ENCODE measurements around the gene ANKRD33.
"Not testable (repeated sequence)": the region's sequence is repeated elsewhere in the genome, so short reads cannot be mapped to it uniquely, and the experiment has no call there.

ANKRD33 gene

GRCh38 chr12:51883295-51883694, 4.6 kb upstream of the ANKRD33 start:
- Mint-ChIP-seq H3K27ac (no peak overlapping the region), H3K9me3 (no peaks in the 10 kb centered on the region), H3K36me3 (peaks cover 2% of the 10 kb centered on the region), H3K4me1 (peaks cover 9% of the 10 kb centered on the region), H3K4me3 (no peak overlapping the region), H3K27me3 (peaks cover 3% of the 10 kb centered on the region)
- DNase-seq (ENCODE audit: low spot score in 2 of 2) (no peak), ATAC-seq (ENCODE audit: low read depth) (no peak)

GRCh38 chr12:51883998-51884675, 3.8 kb upstream of the ANKRD33 start:
- no peak for DNase-seq (ENCODE audit: low spot score in 2 of 2)
- Mint-ChIP-seq H3K4me3 (no peak overlapping the region), H3K36me3 (peaks cover 2% of the 10 kb centered on the region), H3K27me3 (peaks cover 4% of the 10 kb centered on the region), H3K4me1 (peaks cover 9% of the 10 kb centered on the region), H3K27ac (no peak overlapping the region), H3K9me3 (no peaks in the 10 kb centered on the region)
- ATAC-seq (ENCODE audit: low read depth), result no peak

GRCh38 chr12:51884676-51885229, 3.1 kb upstream of the ANKRD33 start:
- Mint-ChIP-seq H3K36me3 (peaks cover 2% of the 10 kb centered on the region), H3K27ac (no peak overlapping the region), H3K4me3 (no peak overlapping the region), H3K4me1 (peaks cover 9% of the 10 kb centered on the region), H3K9me3 (no peaks in the 10 kb centered on the region), H3K27me3 (peaks cover 4% of the 10 kb centered on the region)
- no peak for ATAC-seq (ENCODE audit: low read depth)
- DNase-seq (ENCODE audit: low spot score in 2 of 2), result no peak

- DNase-seq (ENCODE audit: low spot score in 2 of 2); H3K9me3 Mint-ChIP-seq; ATAC-seq (ENCODE audit: low read depth); H3K36me3 Mint-ChIP-seq; H3K4me1 Mint-ChIP-seq; H3K27me3 Mint-ChIP-seq: not testable (repeated sequence)
- Mint-ChIP-seq H3K27ac (peak overlapping the region; percentile 49), H3K4me3 (peak overlapping the region; percentile 34)
Observed at GRCh38 chr12:51885294-51886020, 2.4 kb upstream of the ANKRD33 start.

GRCh38 chr12:51886021-51886710, 1.7 kb upstream of the ANKRD33 start:
- no peak for DNase-seq (ENCODE audit: low spot score in 2 of 2)
- peaks cover 9% of the 10 kb centered on the region for H3K4me1 Mint-ChIP-seq
- peak overlapping the region; percentile 65 for H3K4me3 Mint-ChIP-seq
- H3K27me3 Mint-ChIP-seq, result peaks cover 4% of the 10 kb centered on the region
- peaks cover 2% of the 10 kb centered on the region for H3K36me3 Mint-ChIP-seq
- H3K9me3 Mint-ChIP-seq, result no peaks in the 10 kb centered on the region
- peak; percentile 97 for ATAC-seq (ENCODE audit: low read depth)
- H3K27ac Mint-ChIP-seq, result peak overlapping the region; percentile 49

GRCh38 chr12:51888316-51889215, 663 bp downstream of the ANKRD33 start:
- Mint-ChIP-seq H3K9me3 (no peaks in the 10 kb centered on the region), H3K4me3 (no peak overlapping the region), H3K4me1 (peaks cover 9% of the 10 kb centered on the region), H3K27me3 (peaks cover 4% of the 10 kb centered on the region), H3K36me3 (peaks cover 2% of the 10 kb centered on the region), H3K27ac (no peak overlapping the region)
- ATAC-seq (ENCODE audit: low read depth) (no peak), DNase-seq (ENCODE audit: low spot score in 2 of 2) (no peak)

GRCh38 chr12:51889216-51890132, 1.6 kb downstream of the ANKRD33 start:
- peaks cover 9% of the 10 kb centered on the region for H3K4me1 Mint-ChIP-seq
- no peaks in the 10 kb centered on the region for H3K9me3 Mint-ChIP-seq
- H3K27me3 Mint-ChIP-seq, result peaks cover 4% of the 10 kb centered on the region
- no peak for DNase-seq (ENCODE audit: low spot score in 2 of 2)
- H3K27ac Mint-ChIP-seq, result no peak overlapping the region
- H3K4me3 Mint-ChIP-seq, result no peak overlapping the region
- peaks cover 2% of the 10 kb centered on the region for H3K36me3 Mint-ChIP-seq
- ATAC-seq (ENCODE audit: low read depth), result no peak

- peaks cover 3% of the 10 kb centered on the region for H3K27me3 Mint-ChIP-seq
- no peak for DNase-seq (ENCODE audit: low spot score in 2 of 2)
Observed at GRCh38 chr12:51890133-51890464, 2.2 kb downstream of the ANKRD33 start.

GRCh38 chr12:51890511-51891171, 2.7 kb downstream of the ANKRD33 start:
- DNase-seq (ENCODE audit: low spot score in 2 of 2) (no peak), ATAC-seq (ENCODE audit: low read depth) (no peak)
- H3K27me3 Mint-ChIP-seq, result peaks cover 3% of the 10 kb centered on the region
- peaks cover 9% of the 10 kb centered on the region for H3K4me1 Mint-ChIP-seq
- H3K9me3 Mint-ChIP-seq, result no peaks in the 10 kb centered on the region
- H3K4me3 Mint-ChIP-seq, result no peak overlapping the region
- H3K36me3 Mint-ChIP-seq, result peaks cover 2% of the 10 kb centered on the region
- H3K27ac Mint-ChIP-seq, result no peak overlapping the region

More at GRCh38 chr12:51890133-51890464, 2.2 kb downstream of the ANKRD33 start:
- Mint-ChIP-seq H3K4me3 (no peak overlapping the region), H3K9me3 (no peaks in the 10 kb centered on the region), H3K36me3 (peaks cover 2% of the 10 kb centered on the region), H3K4me1 (peaks cover 9% of the 10 kb centered on the region), H3K27ac (no peak overlapping the region)
- ATAC-seq (ENCODE audit: low read depth), result no peak

- DNase-seq (ENCODE audit: low spot score in 2 of 2), result no peak
- H3K27ac Mint-ChIP-seq, result no peak overlapping the region
- ATAC-seq (ENCODE audit: low read depth), result no peak
- H3K9me3 Mint-ChIP-seq, result no peaks in the 10 kb centered on the region
- no peak overlapping the region for H3K4me3 Mint-ChIP-seq
- H3K36me3 Mint-ChIP-seq, result peaks cover 2% of the 10 kb centered on the region
- H3K4me1 Mint-ChIP-seq, result peaks cover 2% of the 10 kb centered on the region
- peaks cover 9% of the 10 kb centered on the region for H3K27me3 Mint-ChIP-seq
Observed at GRCh38 chr12:51891843-51892242, 3.9 kb downstream of the ANKRD33 start.

- DNase-seq (ENCODE audit: low spot score in 2 of 2) (no peak), ATAC-seq (ENCODE audit: low read depth) (no peak)
- Mint-ChIP-seq H3K36me3 (no peaks in the 10 kb centered on the region), H3K4me3 (no peak overlapping the region), H3K27me3 (peaks cover 14% of the 10 kb centered on the region), H3K4me1 (no peaks in the 10 kb centered on the region), H3K9me3 (no peaks in the 10 kb centered on the region), H3K27ac (no peak overlapping the region)
Observed at GRCh38 chr12:51893786-51894185, 5.9 kb downstream of the ANKRD33 start.

GRCh38 chr12:51895378-51896135, 7.7 kb downstream of the ANKRD33 start:
- no peak for DNase-seq (ENCODE audit: low spot score in 2 of 2)
- H3K4me3 Mint-ChIP-seq, result no peak overlapping the region
- ATAC-seq (ENCODE audit: low read depth), result no peak
- H3K4me1 Mint-ChIP-seq, result no peaks in the 10 kb centered on the region
- H3K36me3 Mint-ChIP-seq, result no peaks in the 10 kb centered on the region
- no peaks in the 10 kb centered on the region for H3K9me3 Mint-ChIP-seq
- no peak overlapping the region for H3K27ac Mint-ChIP-seq
- peaks cover 16% of the 10 kb centered on the region for H3K27me3 Mint-ChIP-seq

Data from memory B cell (primary cell).